K562 (cell line): ENCODE data around the gene ARHGEF10L. TPM values are rescaled to one million over a fixed set of nuclear protein-coding genes. Genes with fewer than 3 reads are reported as not detected.

Source experiments
- ATAC-seq: fragments of 200-7000 bp; cut with Tn5 transposase; 3 replicates; pipeline ENCODE4 v1.9.1; 2020; ENCODE audit warnings: moderate library complexity
- BruUV-seq: library from RNA; stranded (reverse); fragments of 400-500 nt; replicated peaks from 2 replicates; lab custom pipeline; 2021; lab: Mats Ljungman, UMichigan
- CTCF ChIA-PET: fragments of 300-600 bp; formaldehyde crosslinking; extraction: SDS; loops from one replicate; lab custom pipeline; 2021; ENCODE audit warnings: low intra/inter-chr PET ratio; lab: Yijun Ruan, JAX
- POLR2A ChIA-PET: fragments of 300-600, 350-650 bp; sonication (Branson Sonifier 250); formaldehyde crosslinking; extraction: SDS; loops from one replicate; lab custom pipeline; 2021; ENCODE audit warnings: antibody characterized with exemption, inconsistent platforms; lab: Yijun Ruan, JAX
- DNase-seq, 4 experiments: peaks; one replicate each; pipeline versions ENCODE4 v3.0.0 to v3.0.0-alpha.2; 2011 to 2018; ENCODE audit warnings: low spot score in 3 of 4, mixed read lengths in 3 of 4; ENCODE audit errors: extremely low read depth in 1 of 4
- FAIRE-seq: peaks from 2 replicates; lab custom pipeline; 2011; peaks lifted over from hg19 to GRCh38; lab: Jason Lieb, UNC
- H2AFZ ChIP-seq: 2 replicates; pipeline ENCODE4 v1.6.0; 2011; ENCODE audit warnings: low read depth, low read length, control low read depth, inconsistent platforms
- H3K27ac ChIP-seq: fragments of 200-600 bp; 3 replicates; pipeline ENCODE4 v1.8.0; 2011; ENCODE audit warnings: low read depth, mild to moderate bottlenecking, control low read depth, inconsistent platforms, low read length, moderate library complexity, mixed read lengths; ENCODE audit errors: extremely low read depth
- H3K27me3 ChIP-seq, 2 experiments: fragments of 300-600 bp in 1 of 2; 2 replicates in 1 of 2; 3 replicates in 1 of 2; pipeline versions ENCODE4 v1.6.0 to v1.8.0; 2011; ENCODE audit warnings: inconsistent platforms in 2 of 2, low read length in 2 of 2, mild to moderate bottlenecking in 1 of 2, mixed read lengths in 1 of 2, moderate library complexity in 1 of 2; ENCODE audit not compliant: control insufficient read depth in 2 of 2, insufficient read depth in 2 of 2
- H3K36me3 ChIP-seq: fragments of 300-600 bp; 3 replicates; pipeline ENCODE4 v1.8.0; 2011; ENCODE audit warnings: mild to moderate bottlenecking, low read length, inconsistent platforms; ENCODE audit not compliant: control insufficient read depth, insufficient read depth
- H3K4me1 ChIP-seq, 2 experiments: fragments of 200-600 bp in 1 of 2; replicated peaks in 1 of 2; 2 replicates in 1 of 2; 3 replicates in 1 of 2; pipeline versions ENCODE4 v1.5.1 to v1.8.0; 2011; ENCODE audit warnings: inconsistent platforms in 2 of 2, low read length in 2 of 2, mild to moderate bottlenecking in 1 of 2, mixed read lengths in 1 of 2, moderate library complexity in 1 of 2; ENCODE audit not compliant: control insufficient read depth in 2 of 2, insufficient read depth in 2 of 2
- H3K4me2 ChIP-seq: 2 replicates; pipeline ENCODE4 v1.6.1; 2011; ENCODE audit warnings: low read length, control low read depth, inconsistent platforms, mixed read lengths; ENCODE audit not compliant: insufficient read depth
- H3K4me3 ChIP-seq: fragments of 200-600 bp; sonication (generic), shearing (Covaris generic); 2 replicates; pipeline ENCODE4 v1.5.1; 2016; ENCODE audit warnings: control low read depth, inconsistent platforms
- H3K79me2 ChIP-seq: fragments of 200-600 bp; 3 replicates; pipeline ENCODE4 v1.8.0; 2011; ENCODE audit warnings: low read length, inconsistent platforms; ENCODE audit not compliant: control insufficient read depth, insufficient read depth
- H3K9ac ChIP-seq, 2 experiments: 2 replicates each; pipeline versions ENCODE4 v1.6.0 to v1.6.1; 2011; ENCODE audit warnings: low read depth in 2 of 2, low read length in 2 of 2, control low read depth in 1 of 2, inconsistent platforms in 1 of 2, mild to moderate bottlenecking in 1 of 2, mixed read lengths in 1 of 2; ENCODE audit not compliant: insufficient read depth in 1 of 2
- H3K9me1 ChIP-seq: one replicate; pipeline ENCODE4 v1.6.0; 2011; ENCODE audit warnings: inconsistent platforms, mild to moderate bottlenecking, low read length, moderate library complexity; ENCODE audit not compliant: control insufficient read depth, insufficient read depth
- H3K9me3 ChIP-seq: replicated peaks from 2 replicates; pipeline ENCODE4 v1.5.1; 2011; ENCODE audit warnings: low read depth, low read length, inconsistent platforms; ENCODE audit not compliant: control insufficient read depth, insufficient read depth
- H4K20me1 ChIP-seq: replicated peaks from 2 replicates; pipeline ENCODE4 v1.6.1; 2011; ENCODE audit warnings: low read length, inconsistent platforms, mixed read lengths; ENCODE audit not compliant: control insufficient read depth, insufficient read depth
- GTF3C2 ChIP-seq: IDR thresholded peaks from 3 replicates; pipeline ENCODE4 v1.6.1; 2011; ENCODE audit warnings: borderline replicate concordance, mild to moderate bottlenecking, moderate library complexity; ENCODE audit not compliant: insufficient read length; ENCODE audit errors: extremely low read depth
- MYBL2 ChIP-seq, 2 experiments: fragments of 450-650 bp in 1 of 2; sonication (generic) in 1 of 2; formaldehyde crosslinking in 1 of 2; IDR thresholded peaks; 2 replicates each; pipeline versions ENCODE4 v1.6.1 to v1.8.1; 2017 to 2022; ENCODE audit warnings: borderline replicate concordance in 1 of 2, inconsistent platforms in 1 of 2, low read depth in 1 of 2, mild to moderate bottlenecking in 1 of 2, missing genetic modification reagents in 1 of 2, moderate library complexity in 1 of 2
- NR2C2 ChIP-seq, 2 experiments: fragments of 200-800 bp in 1 of 2; sonication (Bioruptor generic) in 1 of 2; sonication (generic) in 1 of 2; formaldehyde crosslinking in 1 of 2; IDR thresholded peaks; 2 replicates each; pipeline versions ENCODE4 v1.6.1 to v1.8.0; 2016 to 2022; ENCODE audit warnings: mild to moderate bottlenecking in 1 of 2, missing compliant biosample characterization in 1 of 2, missing genetic modification characterization in 1 of 2, missing genetic modification reagents in 1 of 2
- WHSC1 ChIP-seq: IDR thresholded peaks from one replicate; pipeline ENCODE4 v1.6.1; 2012; ENCODE audit warnings: low read length, control low read depth, inconsistent platforms
- ZFPM2 ChIP-seq: fragments of 250-450 bp; sonication (Bioruptor Pico); IDR thresholded peaks from 2 replicates; pipeline ENCODE4 v1.5.1; 2022; ENCODE audit warnings: mild to moderate bottlenecking
- ZNF12 ChIP-seq: sonication (generic); formaldehyde crosslinking; IDR thresholded peaks from 2 replicates; pipeline ENCODE4 v1.4.0; 2020; ENCODE audit warnings: mild to moderate bottlenecking, missing genetic modification reagents
- WGBS: fragments of 100-300 bp; shearing (Covaris generic); methylation state at CpG from one replicate; pipeline ENCODE4 v1.1.6; 2016; ENCODE audit warnings: low coverage, mixed read lengths; ENCODE audit not compliant: insufficient coverage; ENCODE audit errors: missing lambda C conversion rate; 5-methylcytosine and 5-hydroxymethylcytosine counted together
- in situ Hi-C: fragments of 300-500 bp; cut with MboI; formaldehyde crosslinking; loops from 4 replicates; pipeline ENCODE4 v1.15.0; 2018; ENCODE audit warnings: inconsistent platforms, mixed read lengths
- intact Hi-C: fragments of 100-400 bp; cut with micrococcal nuclease; formaldehyde crosslinking; loops from 2 replicates; pipeline ENCODE4 v1.14.2; 2022
- polyA plus RNA-seq, 8 experiments: library from polyadenylated mRNA; depleted of rRNA in 4 of 8; stranded (reverse) in 5 of 8; unstranded in 3 of 8; fragments of >200 nt; fragmentation: Nextera tagmentation in 2 of 8; fragmentation: Illumina TruSeq in 1 of 8; extraction: Ambion mirVana in 2 of 8; extraction: Trizol in 1 of 8; gene quantifications; 2 replicates each; pipeline versions ENCODE4 v1.2.1 to v1.2.3, GENCODE V29; 2011 to 2014; ENCODE audit warnings: inconsistent platforms in 1 of 8, missing spikeins in 1 of 8
- total RNA-seq, 7 experiments: library from RNA; depleted of rRNA in 6 of 7; stranded (reverse); fragments of >200 nt in 6 of 7; fragmentation: Illumina TruSeq in 2 of 7; extraction: Trizol in 2 of 7; gene quantifications; 2 replicates each; pipeline versions ENCODE4 v1.2.1 to v1.2.3, GENCODE V29; 2011 to 2021; ENCODE audit warnings: low replicate concordance in 1 of 7

ARHGEF10L gene
- total and polyA plus RNA-seq, 9 of the 15 experiments (the other 6 are each of a cell fraction or from before 2014, with no cell fraction given): 0.09 to 0.13 TPM; not detected in 7

GRCh38 chr1:17635276-17635675 lies 95.8 kb downstream of the ARHGEF10L start:
- Histone ChIP-seq H3K4me3 (no peak overlapping the region), H3K4me2 (no peak overlapping the region), H2AFZ (no peak overlapping the region), H4K20me1 (peaks cover 22% of the 10 kb centered on the region), H3K9ac (no peak overlapping the region), H3K27ac (no peak overlapping the region), H3K9me3 (no peaks in the 10 kb centered on the region), H3K79me2 (no peaks in the 10 kb centered on the region), H3K36me3 (no peaks in the 10 kb centered on the region)
- DNase-seq (no peak), ATAC-seq (no peak)
- in situ Hi-C loops: no loop called here
- ChIA-PET POLR2A (no interaction called here), CTCF (no interaction called here)
- TF ChIP-seq ZFPM2 (CRISPR knock-in tag) (no peak), GTF3C2 (no peak), ZNF12 (CRISPR knock-in tag) (no peak), WHSC1 (no peak), NR2C2 (CRISPR knock-in tag; IDR thresholded peaks at IDR 0.05) (no peak), NR2C2 (tag; IDR thresholded peaks at IDR 0.05) (no peak), MYBL2 (IDR thresholded peaks at IDR 0.05; ENCODE audit: low read depth) (no peak), MYBL2 (CRISPR knock-in tag; IDR thresholded peaks at IDR 0.05; ENCODE audit: borderline replicate concordance) (no peak)
- TF ChIP-seq, all 486 proteins: peak for 0
- BruUV-seq: no TSS peak
- WGBS: 0% methylated on average over 5 of the region's 5 CpGs
- no peaks in the 10 kb centered on the region for H3K9me1 ChIP-seq
- H3K27me3 ChIP-seq: peaks cover 15 to 68% of the 10 kb centered on the region in 2 experiments; a peak in 4 of 5 replicates
- FAIRE-seq: no peak
- H3K4me1 ChIP-seq: no peaks in the 10 kb centered on the region; a peak in 3 of 5 replicates
- intact Hi-C loops: no loop called here
